PC-9 (cell line): ENCODE measurements around the gene SRGAP3. TPM values are rescaled to one million over a fixed set of nuclear protein-coding genes. Genes with fewer than 3 reads are reported as not detected.

Experiments
- BruUV-seq: library from RNA; stranded (reverse); fragments of 400-500 nt; replicated peaks from 2 replicates; lab custom pipeline; 2021; lab: Mats Ljungman, UMichigan
- CTCF ChIA-PET: fragments of 300-600 bp; sonication (Branson Sonifier 250); formaldehyde crosslinking; loops from one replicate; lab custom pipeline; 2022; ENCODE audit warnings: antibody characterized with exemption; lab: Charles Lee
- POLR2A ChIA-PET: fragments of 300-600 bp; sonication (Branson Sonifier 250); formaldehyde crosslinking; loops from one replicate; lab custom pipeline; 2022; ENCODE audit warnings: antibody characterized with exemption; ENCODE audit not compliant: unreplicated experiment; lab: Charles Lee
- DNase-seq, 2 experiments: peaks; one replicate each; pipeline versions ENCODE4 v3.0.0 to v3.0.0-alpha.2; 2015 to 2022; ENCODE audit warnings: mixed read lengths in 1 of 2
- H2AFZ ChIP-seq: fragments of 200-600 bp; sonication (generic); 2 replicates; pipeline ENCODE4 v1.8.1; 2017; ENCODE audit warnings: antibody characterized with exemption
- H3F3A ChIP-seq: fragments of 200-600 bp; sonication (generic); 2 replicates; pipeline ENCODE4 v1.8.1; 2017; ENCODE audit warnings: antibody characterized with exemption, mild to moderate bottlenecking, low read depth; ENCODE audit not compliant: insufficient read depth
- H3K27ac ChIP-seq: fragments of 200-600 bp; sonication (generic); 2 replicates; pipeline ENCODE4 v1.6.1; 2016; ENCODE audit warnings: mixed run types
- H3K27me3 ChIP-seq: fragments of 200-600 bp; sonication (generic); 2 replicates; pipeline ENCODE4 v1.6.1; 2016; ENCODE audit warnings: low read depth, mixed run types; ENCODE audit not compliant: insufficient read depth
- H3K36me3 ChIP-seq: fragments of 200-600 bp; sonication (generic); 2 replicates; pipeline ENCODE4 v1.6.1; 2016; ENCODE audit warnings: low read depth, mixed run types
- H3K4me1 ChIP-seq: fragments of 200-600 bp; sonication (generic); replicated peaks from 2 replicates; pipeline ENCODE4 v1.6.1; 2016; ENCODE audit warnings: mixed run types; ENCODE audit not compliant: insufficient read depth
- H3K4me2 ChIP-seq: fragments of 200-600 bp; sonication (generic); 2 replicates; pipeline ENCODE4 v1.6.1; 2017; ENCODE audit warnings: mixed run types
- H3K4me3 ChIP-seq: fragments of 200-600 bp; sonication (generic); 2 replicates; pipeline ENCODE4 v1.6.1; 2016; ENCODE audit warnings: mixed run types
- H3K79me2 ChIP-seq: fragments of 200-600 bp; sonication (generic); 2 replicates; pipeline ENCODE4 v1.6.1; 2017; ENCODE audit warnings: low read depth, mixed run types
- H3K9me2 ChIP-seq: fragments of 200-600 bp; sonication (generic); 2 replicates; pipeline ENCODE4 v1.8.1; 2017; ENCODE audit warnings: mild to moderate bottlenecking; ENCODE audit not compliant: insufficient read depth
- H3K9me3 ChIP-seq: fragments of 200-600 bp; sonication (generic); 2 replicates; pipeline ENCODE4 v1.8.1; 2016; ENCODE audit warnings: low read depth; ENCODE audit not compliant: insufficient read depth
- H4K20me1 ChIP-seq: fragments of 200-600 bp; sonication (generic); 2 replicates; pipeline ENCODE4 v1.8.1; 2017; ENCODE audit not compliant: insufficient read depth
- CTCF ChIP-seq: fragments of 200-600 bp; sonication (generic); conservative IDR thresholded peaks from 2 replicates; pipeline ENCODE4 v1.6.1; 2017; ENCODE audit warnings: mixed run types, antibody characterized with exemption, mild to moderate bottlenecking, moderate library complexity
- EZH2 ChIP-seq: fragments of 200-600 bp; sonication (generic); IDR thresholded peaks from 2 replicates; pipeline ENCODE4 v1.8.0; 2017; ENCODE audit warnings: antibody characterized with exemption, low read depth
- intact Hi-C: fragments of 100-400 bp; cut with micrococcal nuclease; formaldehyde crosslinking; loops from one replicate; pipeline ENCODE4 v1.10.0; 2022; ENCODE audit not compliant: unreplicated experiment
- total RNA-seq: library from RNA; stranded (reverse); gene quantifications from 2 replicates; pipeline ENCODE4 v1.2.3, GENCODE V29; 2021

SRGAP3 gene
- total RNA-seq, 1 experiment from 2014 or later: 17.5 TPM

- no peaks in the 10 kb centered on the region for H3K36me3 ChIP-seq
- H3K9me2 ChIP-seq: no peaks in the 10 kb centered on the region
- no peaks in the 10 kb centered on the region for H3F3A ChIP-seq
- H3K4me2 ChIP-seq: no peak overlapping the region
- CTCF ChIA-PET: no interaction called here
- no peak for DNase-seq
- TF ChIP-seq EZH2 (no peak), CTCF (no peak)
- H2AFZ ChIP-seq: no peak overlapping the region
- POLR2A ChIA-PET: no interaction called here
- intact Hi-C loops: no loop called here
- H3K9me3 ChIP-seq: no peaks in the 10 kb centered on the region
- BruUV-seq: no TSS peak
- H3K27ac ChIP-seq: no peak overlapping the region
- H3K4me1 ChIP-seq: no peaks in the 10 kb centered on the region
- no peak overlapping the region for H3K4me3 ChIP-seq
- no peaks in the 10 kb centered on the region for H3K79me2 ChIP-seq
- H3K27me3 ChIP-seq: no peaks in the 10 kb centered on the region
- H4K20me1 ChIP-seq: no peaks in the 10 kb centered on the region
These were observed 63.7 kb downstream of the SRGAP3 start for GRCh38 chr3:9185701-9186100.

GRCh38 chr3:9185046-9185445, 64.4 kb downstream of the SRGAP3 start:
- POLR2A ChIA-PET: no interaction called here

GRCh38 chr3:9184461-9184835, 65.0 kb downstream of the SRGAP3 start:
- Histone ChIP-seq H3K9me3 (no peaks in the 10 kb centered on the region; the same call in 1 of the 2 replicates), H3K36me3 (no peaks in the 10 kb centered on the region), H3K27ac (no peak overlapping the region), H3K9me2 (no peaks in the 10 kb centered on the region), H3K4me2 (no peak overlapping the region), H3K4me3 (no peak overlapping the region), H3K4me1 (no peaks in the 10 kb centered on the region), H4K20me1 (no peaks in the 10 kb centered on the region), H3F3A (no peaks in the 10 kb centered on the region), H3K79me2 (no peaks in the 10 kb centered on the region), H2AFZ (no peak overlapping the region), H3K27me3 (no peaks in the 10 kb centered on the region)
- ChIA-PET POLR2A (no interaction called here), CTCF (no interaction called here)
- DNase-seq: no peak
- no TSS peak for BruUV-seq
- TF ChIP-seq EZH2 (no peak), CTCF (no peak)
- intact Hi-C loops: no loop called here

More at GRCh38 chr3:9185046-9185445, 64.4 kb downstream of the SRGAP3 start:
- H4K20me1 ChIP-seq: no peaks in the 10 kb centered on the region
- H3K27ac ChIP-seq: no peak overlapping the region
- H3K4me2 ChIP-seq: no peak overlapping the region
- H3K4me3 ChIP-seq: no peak overlapping the region
- no peaks in the 10 kb centered on the region for H3K27me3 ChIP-seq
- TF ChIP-seq EZH2 (no peak), CTCF (no peak)
- no peaks in the 10 kb centered on the region for H3K4me1 ChIP-seq
- H3K9me3 ChIP-seq: no peaks in the 10 kb centered on the region
- CTCF ChIA-PET: no interaction called here
- BruUV-seq: no TSS peak
- DNase-seq: no peak
- intact Hi-C loops: no loop called here
- no peaks in the 10 kb centered on the region for H3K9me2 ChIP-seq
- H3K36me3 ChIP-seq: no peaks in the 10 kb centered on the region
- H3K79me2 ChIP-seq: no peaks in the 10 kb centered on the region
- H2AFZ ChIP-seq: no peak overlapping the region
- H3F3A ChIP-seq: no peaks in the 10 kb centered on the region
